GM23338 (cell line): ENCODE measurements around the gene DDC. TPM values are rescaled to one million over a fixed set of nuclear protein-coding genes. Genes with fewer than 3 reads are reported as not detected.
"Not testable (repeated sequence)": the region's sequence is repeated elsewhere in the genome, so short reads cannot be mapped to it uniquely, and the experiment has no call there.

ENCODE experiments used
- ATAC-seq: fragments of 200-7000 bp; cut with Tn5 transposase; 3 replicates; pipeline ENCODE4 v1.9.1; 2020
- DNase-seq: peaks from one replicate; pipeline ENCODE4 v3.0.0-alpha.2; 2015; ENCODE audit warnings: low spot score
- H2AFZ ChIP-seq: fragments of 200-600 bp; sonication (generic); 2 replicates; pipeline ENCODE4 v1.8.0; 2016; ENCODE audit warnings: antibody characterized with exemption, mild to moderate bottlenecking, moderate library complexity
- H3F3A ChIP-seq: fragments of 200-600 bp; sonication (generic); replicated peaks from 2 replicates; pipeline ENCODE4 v1.8.0; 2017; ENCODE audit warnings: antibody characterized with exemption, mixed run types, low read depth
- H3K27ac ChIP-seq: fragments of 200-600 bp; sonication (generic); 2 replicates; pipeline ENCODE4 v1.6.1; 2016; ENCODE audit warnings: low read depth
- H3K27me3 ChIP-seq: fragments of 200-600 bp; sonication (generic); 2 replicates; pipeline ENCODE4 v1.8.0; 2016; ENCODE audit warnings: mild to moderate bottlenecking, mixed run types, moderate library complexity; ENCODE audit not compliant: insufficient read depth
- H3K36me3 ChIP-seq: fragments of 200-600 bp; sonication (generic); 2 replicates; pipeline ENCODE4 v1.8.0; 2016; ENCODE audit warnings: mild to moderate bottlenecking; ENCODE audit not compliant: insufficient read depth
- H3K4me1 ChIP-seq: fragments of 200-600 bp; sonication (generic); 2 replicates; pipeline ENCODE4 v1.8.0; 2016; ENCODE audit warnings: mild to moderate bottlenecking, moderate library complexity; ENCODE audit not compliant: insufficient read depth
- H3K4me2 ChIP-seq: fragments of 200-600 bp; sonication (generic); 2 replicates; pipeline ENCODE4 v1.7.1; 2017; ENCODE audit warnings: mixed run types
- H3K4me3 ChIP-seq: fragments of 200-600 bp; sonication (generic); 2 replicates; pipeline ENCODE4 v1.6.1; 2016; ENCODE audit warnings: mixed run types
- H3K79me2 ChIP-seq: fragments of 200-600 bp; sonication (generic); replicated peaks from 2 replicates; pipeline ENCODE4 v1.8.0; 2017; ENCODE audit warnings: mild to moderate bottlenecking; ENCODE audit not compliant: insufficient read depth
- H3K9me2 ChIP-seq: fragments of 200-600 bp; sonication (generic); 2 replicates; pipeline ENCODE4 v1.8.0; 2017; ENCODE audit not compliant: insufficient read depth
- H4K20me1 ChIP-seq: fragments of 200-600 bp; sonication (generic); replicated peaks from 2 replicates; pipeline ENCODE4 v1.8.0; 2017; ENCODE audit warnings: mild to moderate bottlenecking; ENCODE audit not compliant: insufficient read depth
- H3K27ac Mint-ChIP-seq: 2 replicates; pipeline ENCODE4 v1.8.0; 2020; ENCODE audit warnings: inconsistent platforms, mild to moderate bottlenecking, moderate library complexity, mixed read lengths
- H3K27me3 Mint-ChIP-seq: 3 replicates; pipeline ENCODE4 v1.8.0; 2022; ENCODE audit warnings: low read depth, mild to moderate bottlenecking, moderate library complexity, mixed read lengths, inconsistent platforms; ENCODE audit not compliant: insufficient read depth, poor library complexity
- H3K36me3 Mint-ChIP-seq: 3 replicates; pipeline ENCODE4 v1.8.0; 2021; ENCODE audit warnings: low read depth, mild to moderate bottlenecking, inconsistent platforms, moderate library complexity, mixed read lengths
- H3K4me1 Mint-ChIP-seq: 3 replicates; pipeline ENCODE4 v1.8.0; 2020; ENCODE audit warnings: mild to moderate bottlenecking, inconsistent platforms, mixed read lengths
- H3K4me3 Mint-ChIP-seq: 3 replicates; pipeline ENCODE4 v1.8.0; 2021; ENCODE audit warnings: moderate library complexity, mild to moderate bottlenecking, inconsistent platforms, mixed read lengths
- H3K9me3 Mint-ChIP-seq: 3 replicates; pipeline ENCODE4 v1.8.0; 2020; ENCODE audit warnings: moderate library complexity, mild to moderate bottlenecking, inconsistent platforms, mixed read lengths
- CTCF ChIP-seq, 2 experiments: fragments of 200-600 bp in 1 of 2; sonication (generic) in 1 of 2; conservative IDR thresholded peaks; 2 replicates each; pipeline versions ENCODE4 v1.5.1 to v1.6.1; 2016 to 2017; ENCODE audit warnings: antibody characterized with exemption in 2 of 2, low read depth in 2 of 2, mild to moderate bottlenecking in 2 of 2, moderate library complexity in 1 of 2
- ETS1 ChIP-seq: IDR thresholded peaks from 2 replicates; pipeline ENCODE4 v1.6.1; 2016; ENCODE audit warnings: antibody characterized with exemption
- EZH2 ChIP-seq: fragments of 200-600 bp; sonication (generic); IDR thresholded peaks from one replicate; pipeline ENCODE4 v1.8.0; 2017; ENCODE audit warnings: antibody characterized with exemption, mild to moderate bottlenecking, low read depth; ENCODE audit not compliant: unreplicated experiment
- POLR2AphosphoS5 ChIP-seq: IDR thresholded peaks from 2 replicates; pipeline ENCODE4 v1.6.1; 2016; ENCODE audit warnings: antibody characterized with exemption, low read depth
- REST ChIP-seq: IDR thresholded peaks from one replicate; pipeline ENCODE4 v1.6.1; 2018; ENCODE audit warnings: antibody characterized with exemption; ENCODE audit not compliant: unreplicated experiment
- STAT1 ChIP-seq: IDR thresholded peaks from one replicate; pipeline ENCODE4 v1.6.1; 2016; ENCODE audit warnings: antibody characterized with exemption; ENCODE audit not compliant: unreplicated experiment
- ZNF114 ChIP-seq: fragments of 250-450 bp; sonication (Bioruptor Pico); IDR thresholded peaks from 2 replicates; pipeline ENCODE4 v1.5.0; 2020; ENCODE audit warnings: mild to moderate bottlenecking, moderate library complexity
- polyA plus RNA-seq: library from polyadenylated mRNA; unstranded; fragments of >200 nt; fragmentation: Nextera tagmentation; extraction: Ambion mirVana; gene quantifications from 2 replicates; pipeline ENCODE4 v1.2.1, GENCODE V29; 2016
- total RNA-seq: library from RNA; depleted of rRNA; stranded (reverse); fragments of >200 nt; shearing (Covaris generic); gene quantifications from 2 replicates; pipeline ENCODE4 v1.2.3, GENCODE V29; 2014

Gene DDC
- total and polyA plus RNA-seq, 2 experiments from 2014 or later, result not detected

- DNase-seq (no peak), ATAC-seq (no peak)
- TF ChIP-seq EZH2, result no peak
- TF ChIP-seq CTCF (conservative IDR thresholded peaks at IDR 0.05; ENCODE audit: low read depth in 2 of 2), result no peak
- TF ChIP-seq ZNF114 (CRISPR knock-in tag), result no peak
- TF ChIP-seq STAT1, result no peak
- no peak for TF ChIP-seq REST
- TF ChIP-seq ETS1, result no peak
- TF ChIP-seq POLR2AphosphoS5, result no peak
- Mint-ChIP-seq H3K27ac (no peak overlapping the region), H3K9me3 (peaks cover 28% of the 10 kb centered on the region), H3K36me3 (peaks cover 17% of the 10 kb centered on the region), H3K4me1 (no peaks in the 10 kb centered on the region), H3K4me3 (no peak overlapping the region), H3K27me3 (peaks cover 3% of the 10 kb centered on the region)
- H3K9me2 ChIP-seq, result peaks cover 3% of the 10 kb centered on the region; the same call in 1 of the 2 replicates
- no peaks in the 10 kb centered on the region for H3K4me1 ChIP-seq
- no peaks in the 10 kb centered on the region for H3K79me2 ChIP-seq
- no peak overlapping the region for H3K27ac ChIP-seq
- H4K20me1 ChIP-seq, result no peaks in the 10 kb centered on the region
- no peaks in the 10 kb centered on the region for H3F3A ChIP-seq
- peaks cover 6% of the 10 kb centered on the region; the same call in 1 of the 2 replicates for H3K36me3 ChIP-seq
- no peak overlapping the region for H2AFZ ChIP-seq
- H3K27me3 ChIP-seq, result no peaks in the 10 kb centered on the region
- no peak overlapping the region for H3K4me2 ChIP-seq
- no peak overlapping the region for H3K4me3 ChIP-seq
These were observed 19.2 kb upstream of the DDC start for GRCh38 chr7:50584386-50584785.

DNA sequence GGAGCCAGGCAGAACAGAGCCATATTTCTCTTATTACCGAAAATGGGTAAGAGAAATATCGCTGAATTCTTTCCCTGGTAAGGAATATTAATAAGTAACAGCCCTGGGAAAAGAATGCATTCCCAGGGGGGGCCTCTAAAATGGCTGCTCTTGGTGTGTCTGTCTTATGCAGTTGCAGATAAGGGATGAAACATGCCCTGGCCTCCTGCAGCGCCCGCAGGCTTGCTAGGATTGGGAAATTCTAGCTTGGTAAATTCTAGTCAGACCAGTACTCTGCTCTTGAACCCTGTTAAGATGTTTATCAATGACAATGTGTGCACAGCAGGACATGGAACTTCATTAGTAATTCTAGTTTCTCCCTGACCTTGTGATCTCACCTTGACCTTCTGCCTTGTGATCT lies 18.1 kb upstream of the DDC start:
- Mint-ChIP-seq H3K36me3 (peaks cover 17% of the 10 kb centered on the region), H3K9me3 (peaks cover 34% of the 10 kb centered on the region)
- not testable (repeated sequence) for H3K4me3 ChIP-seq, H3K4me1 Mint-ChIP-seq, H3K36me3 ChIP-seq, DNase-seq, H3K79me2 ChIP-seq, H3K27ac ChIP-seq, H3K27me3 Mint-ChIP-seq, H3K4me1 ChIP-seq, H3K9me2 ChIP-seq, H3K4me2 ChIP-seq, ATAC-seq, H2AFZ ChIP-seq, H3K4me3 Mint-ChIP-seq, H3K27ac Mint-ChIP-seq, H4K20me1 ChIP-seq, H3K27me3 ChIP-seq, H3F3A ChIP-seq

DNA sequence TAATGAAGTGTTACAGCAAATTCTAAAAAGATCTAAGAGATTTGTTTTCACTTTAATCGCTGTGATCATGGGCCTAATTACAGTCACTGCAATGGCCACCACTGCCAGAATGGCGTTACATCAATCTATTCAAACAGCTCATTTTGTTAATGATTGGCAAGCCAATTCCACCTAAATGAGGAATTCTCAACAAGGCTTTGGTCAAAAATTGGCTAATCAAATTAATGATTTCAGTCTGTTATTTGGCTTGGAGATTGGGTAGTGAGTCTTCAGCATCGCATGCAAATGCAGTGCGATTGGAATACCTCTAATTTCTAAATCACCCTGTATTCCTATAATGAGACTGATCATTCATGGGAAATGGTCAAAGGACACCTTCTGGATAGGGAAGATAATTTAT lies 17.1 kb upstream of the DDC start:
- H3K4me2 ChIP-seq, ATAC-seq, H3K9me2 ChIP-seq, H3K27me3 ChIP-seq, H3F3A ChIP-seq, H3K4me1 ChIP-seq, DNase-seq, H2AFZ ChIP-seq, H3K36me3 ChIP-seq, H4K20me1 ChIP-seq, H3K27ac ChIP-seq, H3K4me1 Mint-ChIP-seq, H3K27ac Mint-ChIP-seq, H3K27me3 Mint-ChIP-seq, H3K4me3 Mint-ChIP-seq, H3K4me3 ChIP-seq, H3K79me2 ChIP-seq: not testable (repeated sequence)
- H3K36me3 Mint-ChIP-seq, result peaks cover 25% of the 10 kb centered on the region
- peaks cover 44% of the 10 kb centered on the region for H3K9me3 Mint-ChIP-seq

DNA sequence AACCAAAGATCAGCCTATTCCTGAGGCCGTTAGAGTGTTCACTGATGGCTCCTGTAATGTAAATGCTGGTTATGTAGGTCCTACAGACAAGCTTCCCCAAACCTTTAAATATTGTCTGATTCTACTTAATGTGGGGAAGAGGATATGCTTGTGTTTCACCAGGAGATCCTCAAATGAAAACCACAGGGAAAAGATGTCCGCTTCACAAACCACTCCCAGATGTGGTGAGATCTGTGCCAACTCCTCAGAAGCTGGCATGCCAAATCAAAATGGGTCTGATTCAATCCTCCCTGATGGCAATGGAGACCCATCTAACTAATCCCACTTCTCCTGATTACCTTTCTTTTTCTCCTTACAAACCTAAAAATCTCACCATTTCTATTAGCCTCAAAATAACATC lies 15.5 kb upstream of the DDC start:
- not testable (repeated sequence) for H3K4me1 Mint-ChIP-seq, H3K79me2 ChIP-seq, H3K36me3 ChIP-seq, ATAC-seq, H4K20me1 ChIP-seq, H3K27me3 ChIP-seq, DNase-seq, H3K4me3 ChIP-seq, H3K9me2 ChIP-seq, H3F3A ChIP-seq, H3K4me2 ChIP-seq, H3K27ac Mint-ChIP-seq, H3K4me3 Mint-ChIP-seq, H3K27ac ChIP-seq, H3K4me1 ChIP-seq, H2AFZ ChIP-seq, H3K27me3 Mint-ChIP-seq
- Mint-ChIP-seq H3K36me3 (peaks cover 34% of the 10 kb centered on the region), H3K9me3 (peaks cover 57% of the 10 kb centered on the region)
